ENCODE results near the gene EGR1. TPM values are rescaled to one million over a fixed set of nuclear protein-coding genes. Genes with fewer than 3 reads are reported as not detected.

EGR1 gene
- total RNA-seq, 2 experiments from 2014 or later, result 0.13 to 1.1 TPM

DNA sequence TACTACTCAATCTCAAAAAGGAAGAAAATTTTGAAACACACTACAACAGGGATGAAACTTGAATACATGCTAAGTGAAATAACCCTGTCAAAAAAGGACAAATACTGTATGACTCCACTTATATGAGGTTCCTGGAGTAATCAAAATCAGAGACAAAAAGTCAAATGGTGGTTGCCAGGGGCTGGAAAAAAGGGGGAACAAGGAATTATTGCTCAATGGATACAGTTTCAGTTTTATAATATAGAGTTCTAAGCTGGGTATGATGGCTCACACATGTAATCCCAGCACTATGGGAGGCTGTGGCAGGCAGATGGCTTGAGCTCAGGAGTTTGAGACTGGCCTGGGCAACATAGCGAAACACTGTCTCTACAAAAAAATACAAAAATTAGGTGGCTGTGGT, 48.7 kb downstream of the EGR1 start:
- Histone ChIP-seq H3K9me2 (ENCODE audit: insufficient read depth, low read length) (no peaks in the 10 kb centered on the region), H3K4me2 (ENCODE audit: low read length) (no peak overlapping the region), H4K20me1 (ENCODE audit: insufficient read depth, low read length) (peaks cover 4% of the 10 kb centered on the region; the same call in 1 of the 2 replicates), H3K79me2 (ENCODE audit: insufficient read depth, low read depth, low read length) (peaks cover 15% of the 10 kb centered on the region; the same call in 1 of the 2 replicates), H3K36me3 (ENCODE audit: insufficient read depth, low read length) (peaks cover 96% of the 10 kb centered on the region), H3K4me1 (ENCODE audit: insufficient read depth, low read length, poor library complexity, severe bottlenecking) (no peaks in the 10 kb centered on the region), H3K9me3 (ENCODE audit: low read length) (no peaks in the 10 kb centered on the region), H2AFZ (ENCODE audit: low read length) (no peak overlapping the region), H3K4me3 (ENCODE audit: low read depth, low read length, poor library complexity, severe bottlenecking) (no peak overlapping the region), H3K27ac (ENCODE audit: low read depth, low read length, poor library complexity, severe bottlenecking) (no peak overlapping the region)
- BruUV-seq (replicated peaks), result no TSS peak
- TF ChIP-seq, protein P1, sequence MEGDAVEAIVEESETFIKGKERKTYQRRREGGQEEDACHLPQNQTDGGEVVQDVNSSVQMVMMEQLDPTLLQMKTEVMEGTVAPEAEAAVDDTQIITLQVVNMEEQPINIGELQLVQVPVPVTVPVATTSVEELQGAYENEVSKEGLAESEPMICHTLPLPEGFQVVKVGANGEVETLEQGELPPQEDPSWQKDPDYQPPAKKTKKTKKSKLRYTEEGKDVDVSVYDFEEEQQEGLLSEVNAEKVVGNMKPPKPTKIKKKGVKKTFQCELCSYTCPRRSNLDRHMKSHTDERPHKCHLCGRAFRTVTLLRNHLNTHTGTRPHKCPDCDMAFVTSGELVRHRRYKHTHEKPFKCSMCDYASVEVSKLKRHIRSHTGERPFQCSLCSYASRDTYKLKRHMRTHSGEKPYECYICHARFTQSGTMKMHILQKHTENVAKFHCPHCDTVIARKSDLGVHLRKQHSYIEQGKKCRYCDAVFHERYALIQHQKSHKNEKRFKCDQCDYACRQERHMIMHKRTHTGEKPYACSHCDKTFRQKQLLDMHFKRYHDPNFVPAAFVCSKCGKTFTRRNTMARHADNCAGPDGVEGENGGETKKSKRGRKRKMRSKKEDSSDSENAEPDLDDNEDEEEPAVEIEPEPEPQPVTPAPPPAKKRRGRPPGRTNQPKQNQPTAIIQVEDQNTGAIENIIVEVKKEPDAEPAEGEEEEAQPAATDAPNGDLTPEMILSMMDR (conservative IDR thresholded peaks at IDR 0.05; ENCODE audit: low read length), result no peak
- no peak for TF ChIP-seq EZH2phosphoT487 (IDR thresholded peaks at IDR 0.05; ENCODE audit: borderline replicate concordance, low read depth, low read length)
- no peak for DNase-seq (ENCODE audit: low spot score)
- intact Hi-C loops (cut with micrococcal nuclease; ENCODE audit: unreplicated experiment), result no loop called here
- ChIA-PET POLR2A (interaction anchor here (0.5 to 1.1 kb wide), 4 partner anchors 13 to 636 kb away, joined by 3 to 5 read pairs (median 4); no protein-coding TSS in a partner anchor), CTCF (ENCODE audit: unreplicated experiment) (no interaction called here)

DNA sequence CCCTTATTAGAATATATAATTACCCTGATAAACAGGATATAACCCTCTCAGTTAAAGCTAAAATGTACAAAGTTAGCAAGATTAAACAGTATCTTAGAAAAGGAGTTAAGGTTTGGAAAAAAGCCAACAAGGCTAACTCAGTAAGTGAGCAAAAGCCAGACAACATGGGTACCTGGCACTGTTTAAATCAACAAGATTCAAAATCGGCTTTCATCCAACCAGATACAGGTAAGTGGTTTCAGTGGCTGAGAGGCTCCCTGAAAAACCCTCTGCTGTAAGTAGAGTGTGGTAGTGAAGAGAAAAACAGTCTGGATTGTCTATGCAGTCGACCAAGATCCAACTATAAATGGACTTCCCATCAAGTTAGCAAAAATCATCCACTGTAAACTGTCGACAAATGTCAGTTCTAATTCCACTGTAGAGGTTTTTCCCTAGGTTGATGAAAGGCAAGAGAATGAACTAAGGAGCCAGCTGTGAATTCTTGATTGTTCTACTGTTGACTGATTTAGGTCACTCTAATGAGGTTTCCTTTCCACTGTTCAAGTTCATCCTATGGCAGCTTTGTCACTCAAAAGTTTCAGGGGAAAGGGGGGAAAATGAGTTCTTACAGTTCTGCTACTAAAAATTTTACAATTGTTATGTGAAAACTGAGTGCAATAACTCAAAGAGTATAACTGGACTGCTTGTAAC, 50.4 kb downstream of the EGR1 start:
- Histone ChIP-seq H4K20me1 (ENCODE audit: insufficient read depth, low read length) (peaks cover 4% of the 10 kb centered on the region; the same call in 1 of the 2 replicates), H3K4me2 (ENCODE audit: low read length) (no peak overlapping the region), H3K4me3 (ENCODE audit: low read depth, low read length, poor library complexity, severe bottlenecking) (no peak overlapping the region), H3K79me2 (ENCODE audit: insufficient read depth, low read depth, low read length) (peaks cover 29% of the 10 kb centered on the region), H3K36me3 (ENCODE audit: insufficient read depth, low read length) (peaks cover 93% of the 10 kb centered on the region), H3K9me2 (ENCODE audit: insufficient read depth, low read length) (no peaks in the 10 kb centered on the region), H3K9me3 (ENCODE audit: low read length) (no peaks in the 10 kb centered on the region), H3K4me1 (ENCODE audit: insufficient read depth, low read length, poor library complexity, severe bottlenecking) (no peaks in the 10 kb centered on the region), H2AFZ (ENCODE audit: low read length) (no peak overlapping the region), H3K27ac (ENCODE audit: low read depth, low read length, poor library complexity, severe bottlenecking) (no peak overlapping the region)
- BruUV-seq (replicated peaks), result no TSS peak
- CTCF ChIA-PET (ENCODE audit: unreplicated experiment), result no interaction called here
- intact Hi-C loops (cut with micrococcal nuclease; ENCODE audit: unreplicated experiment), result no loop called here
- no peak for DNase-seq (ENCODE audit: low spot score)
- TF ChIP-seq, protein P1 (conservative IDR thresholded peaks at IDR 0.05; ENCODE audit: low read length), result no peak
- no peak for TF ChIP-seq EZH2phosphoT487 (IDR thresholded peaks at IDR 0.05; ENCODE audit: borderline replicate concordance, low read depth, low read length)
- POLR2A ChIA-PET, result interaction anchor here (0.7 to 0.9 kb wide), 2 partner anchors 27 to 228 kb away, joined by 3 read pairs; partner anchors contain the start of gene ETF1

DNA sequence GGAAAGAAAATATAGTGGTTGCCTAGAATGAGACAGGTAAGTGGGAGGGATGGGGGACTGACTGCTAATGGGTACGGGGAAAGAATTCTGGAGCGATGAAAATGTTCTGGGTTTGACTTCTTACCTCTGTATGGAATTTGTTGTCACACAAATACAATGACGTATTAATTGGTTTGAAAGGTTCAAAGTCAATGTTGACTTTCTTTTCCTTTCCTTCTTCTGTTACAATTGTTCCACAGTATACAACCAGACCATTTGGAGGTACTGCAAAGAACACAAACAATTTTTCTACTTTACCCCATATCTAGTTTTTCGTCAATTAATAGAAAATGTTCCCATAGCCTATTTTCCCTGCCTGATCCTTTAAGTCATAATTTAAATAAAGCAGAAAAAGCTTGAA, 52.2 kb downstream of the EGR1 start:
- Histone ChIP-seq H4K20me1 (ENCODE audit: insufficient read depth, low read length) (peaks cover 4% of the 10 kb centered on the region; the same call in 1 of the 2 replicates), H3K27ac (ENCODE audit: low read depth, low read length, poor library complexity, severe bottlenecking) (no peak overlapping the region), H3K9me2 (ENCODE audit: insufficient read depth, low read length) (no peaks in the 10 kb centered on the region), H3K4me1 (ENCODE audit: insufficient read depth, low read length, poor library complexity, severe bottlenecking) (no peaks in the 10 kb centered on the region), H3K79me2 (ENCODE audit: insufficient read depth, low read depth, low read length) (peaks cover 46% of the 10 kb centered on the region), H3K36me3 (ENCODE audit: insufficient read depth, low read length) (peaks cover 94% of the 10 kb centered on the region), H3K4me2 (ENCODE audit: low read length) (no peak overlapping the region), H2AFZ (ENCODE audit: low read length) (no peak overlapping the region), H3K4me3 (ENCODE audit: low read depth, low read length, poor library complexity, severe bottlenecking) (no peak overlapping the region), H3K9me3 (ENCODE audit: low read length) (no peaks in the 10 kb centered on the region)
- ChIA-PET CTCF (ENCODE audit: unreplicated experiment) (no interaction called here), POLR2A (no interaction called here)
- DNase-seq (ENCODE audit: low spot score), result no peak
- no TSS peak for BruUV-seq (replicated peaks)
- TF ChIP-seq, protein P1 (conservative IDR thresholded peaks at IDR 0.05; ENCODE audit: low read length), result no peak
- no peak for TF ChIP-seq EZH2phosphoT487 (IDR thresholded peaks at IDR 0.05; ENCODE audit: borderline replicate concordance, low read depth, low read length)
- intact Hi-C loops (cut with micrococcal nuclease; ENCODE audit: unreplicated experiment), result no loop called here

All from OCI-LY7 (cell line).